ENCODE results near the gene LINC00632.
"Not testable (repeated sequence)": the region's sequence is repeated elsewhere in the genome, so short reads cannot be mapped to it uniquely, and the experiment has no call there.

The LINC00632 gene

DNA sequence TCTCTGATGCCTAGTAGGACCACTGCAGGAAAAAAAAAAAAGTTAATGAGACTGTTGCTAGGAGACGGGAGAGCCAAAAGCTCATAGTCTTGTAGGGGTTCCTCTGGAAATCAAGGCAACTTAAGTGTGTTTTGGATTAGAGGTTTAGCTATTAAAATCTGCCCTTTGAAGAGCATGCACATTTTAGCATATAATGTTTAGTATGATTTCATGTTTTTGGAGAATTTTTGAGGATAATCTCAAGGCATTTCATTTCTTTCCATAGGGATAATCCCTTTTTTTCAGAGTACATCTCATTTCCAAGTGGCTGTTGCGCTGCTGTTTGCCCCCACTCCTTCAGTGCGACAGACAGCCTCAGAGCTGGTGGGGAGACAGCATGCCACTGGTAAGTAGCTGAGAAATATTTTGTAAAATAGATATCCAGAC lies at the start of gene LINC00632:
LINC00632 (plus strand) TSS at position 339 of the 426 bp plus-strand sequence.
- no peak for DNase-seq (ENCODE audit: low spot score)

DNA sequence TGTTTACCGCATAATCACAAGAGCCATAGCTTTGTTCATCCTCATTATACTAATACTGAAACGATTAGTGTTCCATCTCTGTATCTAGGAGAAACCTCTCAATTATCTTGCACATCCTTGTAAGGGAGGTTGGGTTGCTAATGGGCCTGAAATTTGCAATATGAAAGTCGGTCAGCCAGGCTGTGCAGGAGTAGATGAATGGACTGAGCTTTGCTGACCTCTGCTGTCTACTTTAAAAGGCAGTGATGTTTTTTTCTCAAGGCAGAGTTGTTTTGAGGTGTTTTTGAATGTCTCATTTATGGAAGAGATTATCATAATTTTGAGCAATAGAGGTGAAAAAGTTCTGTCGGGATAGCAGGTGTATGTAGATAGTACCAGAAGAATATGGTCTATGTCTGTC lies 47.9 kb upstream of the LINC00632 start:
- DNase-seq (ENCODE audit: low spot score), result peak; percentile 21

DNA sequence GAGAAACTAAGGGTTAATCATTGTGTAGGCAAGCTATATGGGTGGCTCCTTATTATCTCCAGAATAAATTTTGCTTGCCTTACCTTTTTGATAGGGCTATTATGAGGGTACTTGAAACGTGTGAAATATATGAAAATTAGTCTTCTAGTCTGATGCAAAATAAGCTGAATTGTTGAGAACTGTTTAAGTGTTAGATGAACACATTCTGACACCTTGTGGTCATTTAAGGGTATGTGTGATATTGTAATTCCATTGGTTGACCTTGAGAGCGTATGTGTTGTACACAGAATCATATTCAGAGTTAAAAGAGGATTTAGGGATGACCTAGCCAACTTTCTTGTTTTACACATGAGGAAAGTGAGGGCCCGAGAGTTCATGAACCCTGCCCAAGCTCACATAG lies 44.6 kb upstream of the LINC00632 start:
- no peak for DNase-seq (ENCODE audit: low spot score)

DNA sequence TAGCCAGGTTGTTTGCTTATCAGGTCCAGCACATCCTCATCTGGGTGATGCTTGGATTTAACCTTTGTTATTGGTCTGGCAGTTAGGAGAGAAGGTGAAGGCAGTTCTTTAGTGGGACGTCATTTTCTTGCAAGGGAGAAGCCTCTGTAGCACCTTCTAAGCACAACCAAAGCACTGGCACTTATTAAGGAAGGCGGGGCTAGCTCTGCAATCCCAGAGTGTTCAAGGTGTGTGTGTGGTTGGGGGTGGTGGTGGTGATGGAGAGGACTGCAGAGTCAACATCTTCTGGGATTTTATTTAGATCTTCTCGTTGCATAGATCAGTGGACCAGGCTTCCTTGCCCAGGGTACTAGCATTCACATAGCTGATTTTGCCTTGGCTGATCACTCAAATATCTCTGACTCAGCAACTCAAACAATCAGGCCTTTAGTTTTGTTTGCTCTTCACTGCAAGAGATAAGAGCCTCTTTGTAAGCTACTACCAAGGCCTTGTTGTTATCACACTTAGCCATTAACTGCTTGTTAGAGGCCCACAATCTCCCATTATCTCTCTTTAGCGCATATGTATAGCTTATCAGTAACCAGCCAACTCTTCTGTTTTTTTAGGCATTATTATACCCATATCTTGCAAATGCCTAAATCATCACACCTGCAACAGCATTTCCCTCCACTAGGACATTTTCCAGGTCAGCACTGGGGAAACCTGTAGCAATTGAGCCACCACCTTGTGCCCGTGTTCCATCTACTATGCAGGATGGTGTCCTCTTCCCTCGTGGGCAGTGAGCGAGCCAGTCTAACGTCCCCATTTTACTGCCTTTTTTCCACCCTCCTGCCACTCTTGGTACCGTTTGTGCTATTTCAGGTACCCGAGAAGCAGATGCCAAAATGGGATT lies 36.5 kb upstream of the LINC00632 start:
- DNase-seq (ENCODE audit: low spot score), result no peak

DNA sequence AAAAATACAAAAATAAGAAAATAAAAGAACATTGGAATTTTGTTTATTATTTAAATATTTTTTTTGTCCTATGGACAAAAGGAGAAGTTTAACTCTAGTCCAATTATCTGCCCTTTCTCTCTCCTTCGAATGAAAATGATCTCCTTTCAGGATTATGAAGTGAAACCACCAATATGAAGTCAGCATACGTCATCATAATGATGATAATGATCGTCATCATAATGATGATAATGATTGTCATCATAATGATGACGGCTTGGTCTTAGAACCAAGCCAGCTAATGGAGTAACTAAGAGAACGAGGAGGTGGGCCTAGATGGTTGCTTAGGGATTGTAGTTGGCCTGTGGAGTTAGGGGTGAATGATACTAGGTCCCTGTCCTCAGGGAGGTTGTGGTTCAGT lies 21.9 kb upstream of the LINC00632 start:
- DNase-seq (ENCODE audit: low spot score), result no peak

GRCh38 chrX:140691596-140691995 lies 18.0 kb upstream of the LINC00632 start:
- not testable (repeated sequence) for DNase-seq (ENCODE audit: low spot score)

- no peak for DNase-seq (ENCODE audit: low spot score)
These were observed 11.9 kb upstream of the LINC00632 start for GRCh38 chrX:140697618-140698017.

GRCh38 chrX:140701480-140701879 lies 8.1 kb upstream of the LINC00632 start:
- DNase-seq (ENCODE audit: low spot score), result no peak

- DNase-seq (ENCODE audit: low spot score), result no peak
These were observed 1.2 kb downstream of the LINC00632 start for GRCh38 chrX:140710710-140711109.

- no peak for DNase-seq (ENCODE audit: low spot score)
These were observed 2.3 kb downstream of the LINC00632 start for GRCh38 chrX:140711894-140712293.

DNA sequence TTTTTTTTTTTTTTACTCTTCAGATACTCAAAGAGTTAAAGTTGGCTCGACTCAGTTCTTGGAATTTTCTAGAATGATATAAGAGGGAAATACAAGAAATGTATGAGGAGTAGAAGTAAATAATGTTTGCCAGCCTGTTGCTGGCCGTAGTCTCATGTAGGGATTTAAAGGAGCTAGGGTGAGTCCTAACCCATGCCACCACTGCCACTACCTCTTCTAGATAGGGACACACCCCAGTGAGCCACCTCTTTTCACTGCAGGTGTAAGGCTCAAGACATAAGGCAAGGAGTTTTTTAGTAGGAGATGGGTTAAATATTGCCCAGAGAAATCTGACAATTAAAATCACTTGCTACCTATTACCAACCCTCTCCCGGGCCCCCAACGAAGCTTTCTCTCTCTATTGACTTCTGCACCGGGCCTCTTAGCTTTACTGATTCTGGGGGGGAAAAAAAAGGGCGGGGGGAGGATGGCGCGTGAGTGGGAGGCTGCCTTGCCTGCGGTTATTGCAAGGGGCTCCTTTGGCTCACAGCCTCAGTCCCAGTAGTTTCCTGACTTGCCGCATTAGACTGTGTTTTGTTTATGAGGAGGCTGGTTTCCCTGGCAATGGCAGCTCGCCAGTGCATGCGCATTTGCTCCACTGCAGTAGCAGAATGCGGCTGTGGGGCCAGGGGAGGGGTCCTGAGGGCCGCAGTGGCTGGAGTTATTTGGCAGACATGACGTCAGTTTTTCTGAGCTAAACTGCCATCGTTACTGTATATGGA lies 3.0 kb downstream of the LINC00632 start:
- DNase-seq (ENCODE audit: low spot score), result peak; percentile 39

DNA sequence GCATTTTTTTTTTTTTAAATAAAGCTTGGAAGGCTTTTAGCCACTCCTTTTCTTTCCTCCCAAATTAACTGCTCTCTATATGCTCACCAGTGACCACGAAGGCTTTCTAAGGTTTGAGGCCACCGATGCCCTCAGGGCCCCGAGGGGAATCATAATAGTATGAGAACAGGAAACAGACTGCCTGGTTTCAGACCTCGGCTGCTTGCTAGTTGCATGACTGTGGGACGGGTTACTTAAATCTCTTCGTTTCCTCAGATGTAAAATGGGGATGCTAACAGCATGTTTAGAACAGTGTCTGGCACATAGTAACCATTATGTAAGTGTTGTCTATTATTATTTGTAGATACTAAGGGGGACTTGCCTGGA lies 3.6 kb downstream of the LINC00632 start:
- no peak for DNase-seq (ENCODE audit: low spot score)

GRCh38 chrX:140715787-140716186 lies 6.2 kb downstream of the LINC00632 start:
- no peak for DNase-seq (ENCODE audit: low spot score)

DNA sequence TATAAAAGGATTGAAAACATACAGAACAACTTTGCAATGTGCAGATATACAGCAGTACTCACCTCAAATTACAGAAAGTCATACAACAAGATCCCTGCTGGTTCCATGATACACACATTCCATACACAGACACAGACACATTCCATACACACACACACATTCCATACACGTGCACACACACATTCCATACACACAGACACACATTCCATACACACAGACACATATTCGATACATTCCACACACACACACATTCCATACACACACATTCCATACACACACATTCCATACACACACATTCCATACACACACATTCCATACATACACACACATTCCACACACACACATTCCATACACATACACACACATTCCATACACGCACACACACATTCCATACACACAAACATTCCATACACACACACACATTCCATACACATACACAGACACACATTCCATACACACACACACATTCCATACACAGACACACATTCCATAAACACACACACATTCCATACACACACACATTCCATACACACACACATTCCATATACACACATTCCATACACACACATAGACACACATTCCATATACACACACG lies 13.7 kb downstream of the LINC00632 start:
- no peak for DNase-seq (ENCODE audit: low spot score)

DNA sequence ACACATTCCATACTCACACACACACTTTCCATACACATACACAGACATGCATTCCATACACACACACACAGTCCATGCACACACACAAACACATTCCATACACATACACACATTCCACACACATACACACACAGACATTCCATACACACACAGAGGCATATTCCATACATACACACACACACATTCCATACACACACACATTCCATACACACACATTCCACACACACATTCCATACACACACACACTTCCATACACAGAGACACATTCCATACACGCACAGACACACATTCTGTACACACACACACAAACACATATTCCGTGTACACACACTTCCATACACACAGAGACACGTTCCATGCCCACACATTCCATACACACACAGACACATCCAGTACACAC lies 14.8 kb downstream of the LINC00632 start:
- no peak for DNase-seq (ENCODE audit: low spot score)

- DNase-seq (ENCODE audit: low spot score), result no peak
These were observed 15.2 kb downstream of the LINC00632 start for GRCh38 chrX:140724736-140725135.

DNA sequence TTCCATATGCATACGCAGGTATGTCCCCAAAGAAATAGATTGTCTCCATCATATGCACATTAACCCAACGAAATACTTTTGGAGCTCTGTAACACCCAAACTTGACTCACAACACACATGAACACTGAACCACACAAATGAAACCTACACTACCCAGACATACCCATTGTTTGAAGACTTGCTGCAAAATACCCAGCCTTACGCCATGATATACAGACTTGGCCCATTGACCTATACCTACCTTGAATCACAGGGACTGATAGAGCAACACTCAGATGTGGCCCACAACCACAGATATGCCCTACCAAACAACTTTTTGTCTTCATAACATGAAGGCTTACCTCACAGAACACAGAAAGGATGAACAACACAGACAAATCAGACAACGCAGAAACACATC lies 15.9 kb downstream of the LINC00632 start:
- no peak for DNase-seq (ENCODE audit: low spot score)

DNA sequence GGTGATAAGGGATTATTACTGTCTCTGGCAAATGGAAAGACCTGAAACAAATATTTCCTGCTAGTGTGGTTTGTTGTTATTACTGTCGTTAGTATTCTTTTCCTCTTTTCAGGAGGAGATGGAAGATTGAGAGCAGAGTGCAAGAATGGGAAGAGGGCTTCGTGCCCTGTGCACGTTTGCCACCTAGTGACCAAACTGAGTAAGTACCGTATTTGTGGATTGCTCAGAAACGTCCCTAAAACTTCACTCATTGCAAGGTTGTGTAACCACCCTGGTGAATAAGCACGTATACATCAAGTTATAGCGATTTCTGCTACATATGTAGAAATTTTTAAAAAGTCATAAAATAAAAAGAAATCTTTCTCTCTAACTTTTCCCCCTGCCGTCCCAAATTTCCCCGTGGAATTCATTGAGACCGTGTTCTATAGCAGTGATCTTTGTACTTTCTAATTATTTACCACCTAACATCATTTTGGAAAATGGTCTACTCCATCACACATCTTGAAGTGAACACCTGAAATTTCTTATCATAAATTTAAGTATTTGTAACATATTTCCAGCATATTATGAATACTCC lies 24.3 kb downstream of the LINC00632 start:
- DNase-seq (ENCODE audit: low spot score), result peak; percentile 46

DNA sequence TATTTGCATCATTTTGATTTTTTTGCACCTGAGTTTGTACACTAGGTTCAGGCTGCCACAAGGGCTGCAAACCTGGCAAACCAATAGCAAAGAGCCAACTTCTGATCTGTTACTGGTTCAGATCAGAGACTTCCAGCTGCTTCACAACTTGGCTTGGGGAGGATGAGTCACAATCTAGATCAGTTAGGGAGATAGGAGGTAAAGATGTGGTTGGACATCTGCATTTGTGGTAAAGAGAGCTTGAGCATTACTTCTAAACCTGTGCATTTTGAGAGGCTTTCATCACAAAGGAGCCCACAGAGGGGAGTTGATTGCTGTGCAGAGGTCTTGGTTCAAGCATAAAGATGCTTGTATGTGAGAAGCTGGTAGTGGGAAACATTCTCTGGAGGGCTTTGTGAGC lies 34.5 kb downstream of the LINC00632 start:
- DNase-seq (ENCODE audit: low spot score), result no peak

- no peak for DNase-seq (ENCODE audit: low spot score)
These were observed 47.4 kb downstream of the LINC00632 start for GRCh38 chrX:140756941-140757340.

GRCh38 chrX:140762061-140762460 lies 52.5 kb downstream of the LINC00632 start:
- peak; percentile 35 for DNase-seq (ENCODE audit: low spot score)

DNA sequence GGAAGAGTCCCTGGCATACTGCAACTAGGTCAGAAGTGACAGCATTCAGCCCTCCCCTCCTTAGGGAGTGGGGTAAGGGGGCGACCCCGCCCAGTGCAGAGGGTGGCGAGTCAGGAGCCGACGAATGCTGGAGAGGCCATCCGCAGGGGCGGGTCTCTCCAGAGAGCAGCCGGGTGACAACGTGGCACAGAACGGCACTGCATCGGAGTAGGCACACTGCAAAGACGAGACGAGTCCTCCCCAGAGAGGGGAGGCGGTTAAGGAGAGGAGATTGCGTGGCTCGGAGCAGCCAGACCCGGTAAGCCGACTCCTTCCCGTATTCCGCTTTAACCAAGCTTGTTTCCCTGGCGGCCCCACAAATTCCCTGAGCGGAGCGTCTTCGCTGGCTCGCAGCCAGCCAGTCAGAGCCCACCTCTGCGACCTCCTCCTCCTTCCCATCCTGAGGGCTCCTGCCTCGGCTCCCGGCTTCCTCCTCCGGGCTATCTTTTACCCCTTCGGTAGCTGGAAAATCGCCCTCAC lies 54.9 kb downstream of the LINC00632 start:
- DNase-seq (ENCODE audit: low spot score), result peak; percentile 39
